Kidney (tissue), 22 donors: ENCODE results near the gene CFAP47. TPM values are rescaled to one million over a fixed set of nuclear protein-coding genes. Genes with fewer than 3 reads are reported as not detected.
A peak's percentile ranks its signal among the peaks of the same experiment; 100 is the strongest.

Experiments
- DNase-seq, 5 donors: peaks; one replicate each; pipeline ENCODE4 v3.0.0-alpha.2; 2013 to 2020
- FAIRE-seq: peaks from 2 replicates; lab custom pipeline; 2012; peaks lifted over from hg19 to GRCh38; lab: Jason Lieb, UNC
- H3K27ac ChIP-seq, 2 donors: one replicate each; pipeline ENCODE4 v1.7.0; 2013; ENCODE audit warnings: low read depth in 2 of 2, low read length in 2 of 2, inconsistent platforms in 1 of 2
- H3K27me3 ChIP-seq: one replicate; pipeline ENCODE4 v1.7.1; 2013; ENCODE audit warnings: low read length, inconsistent platforms; ENCODE audit not compliant: control insufficient read depth, insufficient read depth
- H3K36me3 ChIP-seq, 3 donors: one replicate each; pipeline versions ENCODE4 v1.7.0 to v1.7.1; 2013; ENCODE audit warnings: low read length in 3 of 3, control low read depth in 1 of 3, inconsistent platforms in 1 of 3; ENCODE audit not compliant: insufficient read depth in 3 of 3, control insufficient read depth in 2 of 3
- H3K4me1 ChIP-seq, 3 donors: one replicate each; pipeline versions ENCODE4 v1.7.0 to v1.7.1; 2013; ENCODE audit warnings: low read length in 3 of 3, inconsistent platforms in 1 of 3, low read depth in 1 of 3; ENCODE audit not compliant: control insufficient read depth in 2 of 3, insufficient read depth in 2 of 3
- H3K4me3 ChIP-seq, 3 donors: one replicate each; pipeline versions ENCODE4 v1.7.0 to v1.8.1; 2013; ENCODE audit warnings: low read length in 3 of 3, control low read depth in 1 of 3, inconsistent platforms in 1 of 3
- H3K9ac ChIP-seq, 3 donors: one replicate each; pipeline versions ENCODE4 v1.7.0 to v1.7.1; 2013; ENCODE audit warnings: low read length in 3 of 3, control low read depth in 1 of 3, inconsistent platforms in 1 of 3
- H3K9me3 ChIP-seq, 3 donors: one replicate each; pipeline versions ENCODE4 v1.7.0 to v1.7.1; 2013; ENCODE audit warnings: low read length in 3 of 3, control low read depth in 1 of 3, inconsistent platforms in 1 of 3; ENCODE audit not compliant: control insufficient read depth in 2 of 3, insufficient read depth in 1 of 3
- CTCF ChIP-seq: IDR thresholded peaks from 3 replicates; pipeline ENCODE4 v1.5.1; 2012; ENCODE audit warnings: mild to moderate bottlenecking, moderate library complexity, borderline replicate concordance; ENCODE audit not compliant: insufficient read depth; ENCODE audit errors: extremely low read depth
- intact Hi-C: fragments of 100-400 bp; cut with DNase I; formaldehyde crosslinking; loops from one replicate; pipeline ENCODE4 v1.11.1; 2022
- long read RNA-seq, 10 donors: library from polyadenylated mRNA in 1 of 10; unstranded in 1 of 10; transcript quantifications; one replicate each; pipeline ENCODE4 v2.0.0 and lab custom pipeline, GENCODE V29; 2021 to 2026
- polyA plus RNA-seq: library from polyadenylated mRNA; stranded (reverse); fragments of 350-450 nt; fragmentation: Illumina TruSeq; extraction: RNeasy Lipid Tissue Mini Kit (QIAGEN cat#74804); gene quantifications from one replicate; pipeline ENCODE4 v1.2.3, GENCODE V29; 2014; ENCODE audit warnings: low read depth, low replicate concordance; ENCODE audit not compliant: insufficient read depth
- total RNA-seq: library from RNA; stranded (reverse); fragmentation: NEBNext Ultra II Directional; extraction: Animal tissue kit (Norgen Biotek cat#: 25700); gene quantifications from one replicate; pipeline ENCODE4 v1.2.1, GENCODE V29; 2021
- donor health status: control.
- donor health status: control.
- donor health status: control.
- donor health status: control.
- donor health status: control.
- donor health status: DM: yes; HTN: yes; CAD: no.
- donor health status: Normal renal cell carcinoma (clear cell type).

CFAP47 gene
- total RNA-seq (1.4 TPM), polyA plus RNA-seq (not detected)
- long read RNA-seq, donor 1 = 0 reads
- long read RNA-seq, donor 2 = 0 reads
- long read RNA-seq, donor 3 = 0 reads
- long read RNA-seq, donor 4 = 0 reads
- long read RNA-seq, donor 5 = 0 reads
- long read RNA-seq, donor 6 = 0 reads
- long read RNA-seq, donor 7 = 0 reads
- long read RNA-seq, donor 8 = 0 reads
- long read RNA-seq, donor 9 = 0 reads
- long read RNA-seq, donor 10 = 0 reads

- no peak for TF ChIP-seq CTCF
- FAIRE-seq = no peak
- H3K4me1 ChIP-seq = no peaks in the 10 kb centered on the region
- peak within 1 kb of the TSS in 1 of 3 donors; percentile 34 for H3K9ac ChIP-seq
- intact Hi-C loops = no loop called here
- no peaks in the 10 kb centered on the region for H3K9me3 ChIP-seq
- no peaks in the 10 kb centered on the region for H3K36me3 ChIP-seq
- no peaks in the 10 kb centered on the region for H3K27me3 ChIP-seq
- H3K27ac ChIP-seq = no peak within 1 kb of the TSS
- H3K4me3 ChIP-seq = peak within 1 kb of the TSS; percentile 52 to 65 (median 64)
- peak; percentile 62 to 86 (median 76) for DNase-seq
Measured at GRCh38 chrX:35919536-35920309, at the start of gene CFAP47. Gene CFAP47 (plus strand): TSS chrX:35919734. CDS start chrX:35919800, 66 bp downstream.

GRCh38 chrX:35880601-35881000 is 38.9 kb upstream of the CFAP47 start:
- Histone ChIP-seq H3K4me3 (no peak overlapping the region), H3K27me3 (no peaks in the 10 kb centered on the region), H3K27ac (no peak overlapping the region), H3K36me3 (no peaks in the 10 kb centered on the region), H3K9ac (no peak overlapping the region), H3K4me1 (no peaks in the 10 kb centered on the region), H3K9me3 (no peaks in the 10 kb centered on the region)
- TF ChIP-seq CTCF = no peak
- intact Hi-C loops = no loop called here
- FAIRE-seq (no peak), DNase-seq (no peak)

GRCh38 chrX:35886135-35886534 is 33.4 kb upstream of the CFAP47 start:
- Histone ChIP-seq H3K27ac (no peak overlapping the region), H3K36me3 (no peaks in the 10 kb centered on the region), H3K4me3 (no peak overlapping the region), H3K27me3 (no peaks in the 10 kb centered on the region), H3K4me1 (no peaks in the 10 kb centered on the region), H3K9ac (no peak overlapping the region), H3K9me3 (no peaks in the 10 kb centered on the region)
- no peak for TF ChIP-seq CTCF
- no peak for FAIRE-seq
- intact Hi-C loops = no loop called here
- DNase-seq = no peak
